A549 (cell line): Measurements from ENCODE around the gene FAM83G. TPM values are rescaled to one million over a fixed set of nuclear protein-coding genes. Genes with fewer than 3 reads are reported as not detected.

Experiments
- ATAC-seq, 2 experiments: fragments of 200-7000 bp in 1 of 2; fragments of >200 bp in 1 of 2; cut with Nextera tagmentation in 1 of 2; cut with Tn5 transposase in 1 of 2; 3 replicates each; pipeline versions ENCODE4 v1.8.0 to v1.9.1; 2018 to 2020; ENCODE audit warnings: mild to moderate bottlenecking in 1 of 2, moderate library complexity in 1 of 2
- CTCF ChIA-PET: fragments of 300-600 bp; sonication (Branson Sonifier 250); formaldehyde crosslinking; extraction: SDS; loops from one replicate; lab custom pipeline; 2021; ENCODE audit warnings: antibody characterized with exemption, inconsistent platforms; lab: Yijun Ruan, JAX
- POLR2A ChIA-PET: fragments of 350-600 bp; formaldehyde crosslinking; extraction: SDS; loops from one replicate; lab custom pipeline; 2021; ENCODE audit warnings: antibody characterized with exemption, inconsistent platforms; lab: Yijun Ruan, JAX
- DNase-seq, 2 experiments: peaks; one replicate each; pipeline versions ENCODE4 v3.0.0 to v3.0.0-alpha.2; 2011 to 2016; ENCODE audit warnings: low read depth in 1 of 2, low spot score in 1 of 2
- FAIRE-seq: peaks from 2 replicates; lab custom pipeline; 2011; peaks lifted over from hg19 to GRCh38; lab: Jason Lieb, UNC
- H3K27ac ChIP-seq, 2 experiments: fragments of >200 bp; sonication (Bioruptor Twin); formaldehyde crosslinking; 3 replicates each; pipeline ENCODE4 v1.5.1; 2016 to 2017
- H3K4me1 ChIP-seq: fragments of >200 bp; sonication (Bioruptor Twin); formaldehyde crosslinking; 3 replicates; pipeline ENCODE4 v1.6.1; 2016
- H3K4me2 ChIP-seq: fragments of >200 bp; sonication (Bioruptor Twin); formaldehyde crosslinking; 3 replicates; pipeline ENCODE4 v1.6.1; 2016
- H3K4me3 ChIP-seq: fragments of >200 bp; sonication (Bioruptor Twin); formaldehyde crosslinking; 3 replicates; pipeline ENCODE4 v1.5.1; 2016
- H3K9me3 ChIP-seq: fragments of >200 bp; sonication (Bioruptor Twin); formaldehyde crosslinking; 3 replicates; pipeline ENCODE4 v1.6.1; 2016
- CEBPB ChIP-seq, 2 experiments: fragments of >200 bp in 1 of 2; sonication (Bioruptor Twin) in 1 of 2; formaldehyde crosslinking in 1 of 2; IDR thresholded peaks; 2 replicates each; pipeline ENCODE4 v1.6.1; 2012 to 2016
- CHD2 ChIP-seq: fragments of 150-350 bp; IDR thresholded peaks from 2 replicates; pipeline ENCODE4 v1.6.1; 2014; ENCODE audit warnings: low read length; ENCODE audit not compliant: partially characterized antibody
- CTCF ChIP-seq: fragments of >200 bp; sonication (Bioruptor Twin); formaldehyde crosslinking; IDR thresholded peaks from 3 replicates; pipeline ENCODE4 v1.5.1; 2016
- EP300 ChIP-seq, 2 experiments: fragments of >200 bp; sonication (Bioruptor Twin); formaldehyde crosslinking; IDR thresholded peaks; 2 replicates in 1 of 2; 3 replicates in 1 of 2; pipeline ENCODE4 v1.6.1; 2016 to 2017
- FOSL2 ChIP-seq, 2 experiments: fragments of 450-650 bp in 1 of 2; fragments of >200 bp in 1 of 2; sonication (Bioruptor Twin) in 1 of 2; formaldehyde crosslinking; IDR thresholded peaks; 2 replicates each; pipeline versions ENCODE4 v1.5.0 to v1.6.1; 2016 to 2020; ENCODE audit warnings: mild to moderate bottlenecking in 1 of 2, moderate library complexity in 1 of 2
- FOXS1 ChIP-seq: fragments of 250-450 bp; sonication (Bioruptor Pico); IDR thresholded peaks from 2 replicates; pipeline ENCODE4 v1.5.0; 2020; ENCODE audit warnings: mild to moderate bottlenecking, moderate library complexity
- GATA3 ChIP-seq: IDR thresholded peaks from 2 replicates; pipeline ENCODE4 v1.6.1; 2012; ENCODE audit warnings: borderline replicate concordance
- HOXA7 ChIP-seq: fragments of 250-450 bp; sonication (Bioruptor Pico); IDR thresholded peaks from 2 replicates; pipeline ENCODE4 v1.5.0; 2020; ENCODE audit warnings: mild to moderate bottlenecking, moderate library complexity
- JUN ChIP-seq, 2 experiments: fragments of >200 bp; sonication (Bioruptor Twin); formaldehyde crosslinking; IDR thresholded peaks; 2 replicates in 1 of 2; 3 replicates in 1 of 2; pipeline ENCODE4 v1.6.1; 2016 to 2017
- KDM1A ChIP-seq: fragments of 200-600 bp; sonication (generic); IDR thresholded peaks from 2 replicates; pipeline ENCODE4 v1.6.1; 2016; ENCODE audit warnings: low read depth, mild to moderate bottlenecking
- MAFK ChIP-seq: fragments of 450-650 bp; IDR thresholded peaks from 2 replicates; pipeline ENCODE4 v1.6.1; 2014; ENCODE audit not compliant: partially characterized antibody
- MAX ChIP-seq: IDR thresholded peaks from 2 replicates; pipeline ENCODE4 v1.6.1; 2012
- PBX3 ChIP-seq: IDR thresholded peaks from 2 replicates; pipeline ENCODE4 v1.6.1; 2012
- POLR2A ChIP-seq: IDR thresholded peaks from 2 replicates; pipeline ENCODE4 v1.6.1; 2012; ENCODE audit warnings: mild to moderate bottlenecking, low read length
- SREBF2 ChIP-seq: fragments of 450-650 bp; IDR thresholded peaks from 2 replicates; pipeline ENCODE4 v1.6.1; 2014; ENCODE audit warnings: mild to moderate bottlenecking, moderate library complexity
- TP53 ChIP-seq: fragments of 250-450 bp; sonication (Bioruptor Pico); IDR thresholded peaks from 2 replicates; pipeline ENCODE4 v1.5.0; 2021; ENCODE audit warnings: mild to moderate bottlenecking, moderate library complexity
- ZFP36 ChIP-seq: fragments of 450-650 bp; IDR thresholded peaks from 2 replicates; pipeline ENCODE4 v1.6.1; 2014; ENCODE audit warnings: borderline replicate concordance; ENCODE audit not compliant: partially characterized antibody
- WGBS: methylation state at CpG from one replicate; pipeline ENCODE4 v1.1.6; 2017; ENCODE audit errors: missing lambda C conversion rate; 5-methylcytosine and 5-hydroxymethylcytosine counted together
- polyA plus RNA-seq, 4 experiments: library from polyadenylated mRNA; depleted of rRNA in 3 of 4; stranded (reverse); fragments of >200 nt; fragmentation: RNase III in 1 of 4; extraction: RNeasy Plus Mini Kit Qiagen cat#74134 plus additional on column Dnase treatment in 1 of 4; gene quantifications; 2 replicates in 3 of 4; 3 replicates in 1 of 4; pipeline ENCODE4 v1.2.3, GENCODE V29; 2011 to 2017
- TF ChIP-seq, protein P1 (sequence below): fragments of 200-600 bp; sonication (generic); IDR thresholded peaks from 2 replicates; pipeline ENCODE4 v1.6.1; 2016; ENCODE audit warnings: antibody characterized with exemption, mild to moderate bottlenecking, moderate library complexity

Gene FAM83G
- polyA plus RNA-seq, 2 of the 4 experiments (the other 2 are of a cell fraction): 11.0 to 22.0 TPM

DNA sequence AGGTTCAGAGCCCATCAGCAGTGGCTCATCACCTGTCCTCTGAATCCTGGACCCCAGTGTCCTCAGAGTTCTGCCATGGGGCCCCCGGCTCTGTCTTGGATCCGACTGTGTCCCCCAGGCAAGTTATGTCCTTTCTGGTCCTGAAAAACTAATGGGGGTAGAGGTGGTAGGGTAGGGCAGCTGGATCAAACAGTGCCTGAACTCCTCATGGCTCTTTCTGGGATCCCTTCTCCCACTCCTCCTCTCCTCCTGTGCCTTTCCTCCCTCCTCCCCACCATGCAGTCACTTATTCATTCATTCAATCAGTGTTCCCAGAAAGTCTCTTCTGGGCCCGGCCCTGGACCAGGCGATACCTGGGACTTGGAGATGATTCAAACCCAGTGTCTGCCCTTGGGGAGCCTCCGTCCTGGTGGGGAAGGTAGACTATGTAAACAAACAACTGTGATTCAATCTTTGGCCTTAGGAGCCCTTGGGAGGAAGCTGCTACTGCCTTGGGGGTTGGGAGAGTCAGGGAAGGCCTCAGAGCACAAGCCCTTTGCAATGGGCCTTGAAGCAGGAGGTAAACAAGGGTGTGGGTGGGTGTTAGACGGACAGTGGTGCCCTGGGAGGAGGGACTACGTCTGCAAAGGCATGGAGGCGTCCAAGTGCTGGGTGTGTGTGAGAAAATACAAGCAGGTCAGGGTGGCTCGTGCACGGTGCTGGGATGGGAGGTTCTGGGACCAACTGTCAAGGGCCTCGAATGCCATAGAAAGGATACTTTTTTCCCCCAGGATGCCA is 6.4 kb upstream of the FAM83G start:
- H3K4me3 ChIP-seq: no peak overlapping the region
- H3K4me1 ChIP-seq: peaks cover 30% of the 10 kb centered on the region
- POLR2A ChIA-PET: no interaction called here
- peak; percentile 65 to 85 for DNase-seq
- H3K27ac ChIP-seq: peak overlapping the region; percentile 75 to 85
- peak; percentile 90 for FAIRE-seq
- no peak for TF ChIP-seq CTCF
- TF ChIP-seq KDM1A: no peak
- TF ChIP-seq CEBPB (IDR thresholded peaks at IDR 0.05): no peak
- TF ChIP-seq FOSL2 (IDR thresholded peaks at IDR 0.05): no peak
- TF ChIP-seq FOSL2 (CRISPR knock-in tag; IDR thresholded peaks at IDR 0.05): peak; percentile 75; the same call in 1 of the 2 replicates
- TF ChIP-seq EP300 (IDR thresholded peaks at IDR 0.05): peak in 1 of 2 experiments; percentile 54; a peak in 1 of 5 replicates
- peak; percentile 35; the same call in 1 of the 2 replicates for TF ChIP-seq GATA3
- TF ChIP-seq HOXA7 (CRISPR knock-in tag): no peak
- no peak for TF ChIP-seq SREBF2
- TF ChIP-seq ZFP36: no peak
- TF ChIP-seq MAFK: no peak
- TF ChIP-seq MAX: peak; percentile 51; the same call in 1 of the 2 replicates
- TF ChIP-seq JUN (IDR thresholded peaks at IDR 0.05): peak; percentile 63 to 64; a peak in 2 of 5 replicates
- no peak for TF ChIP-seq CHD2
- TF ChIP-seq FOXS1 (CRISPR knock-in tag): no peak
- TF ChIP-seq PBX3: no peak
- no peak for TF ChIP-seq POLR2A
- TF ChIP-seq TP53: no peak
- 28% methylated on average over 11 of the region's 11 CpGs for WGBS
- ATAC-seq: peak; percentile 73 to 82
- H3K4me2 ChIP-seq: peak overlapping the region; percentile 45
- peaks cover 8% of the 10 kb centered on the region; the same call in 2 of the 3 replicates for H3K9me3 ChIP-seq
- CTCF ChIA-PET: interaction anchor here (13.6 kb wide), 1 partner anchor 49 kb away, joined by 110 read pairs; no protein-coding TSS in a partner anchor

- ATAC-seq: no peak
- CTCF ChIA-PET: interaction anchor here (13.6 kb wide), 1 partner anchor 48 kb away, joined by 110 read pairs; no protein-coding TSS in a partner anchor
Observed at GRCh38 chr17:19009970-19010369, 5.4 kb upstream of the FAM83G start.

More at GRCh38 chr17:19009970-19010369, 5.4 kb upstream of the FAM83G start:
- DNase-seq (no peak), FAIRE-seq (no peak)
- WGBS: 91% methylated on average over 12 of the region's 12 CpGs
- peaks cover 30% of the 10 kb centered on the region for H3K4me1 ChIP-seq
- H3K4me2 ChIP-seq: no peak overlapping the region; the same call in 2 of the 3 replicates
- peaks cover 8% of the 10 kb centered on the region; the same call in 2 of the 3 replicates for H3K9me3 ChIP-seq
- TF ChIP-seq, protein P1, sequence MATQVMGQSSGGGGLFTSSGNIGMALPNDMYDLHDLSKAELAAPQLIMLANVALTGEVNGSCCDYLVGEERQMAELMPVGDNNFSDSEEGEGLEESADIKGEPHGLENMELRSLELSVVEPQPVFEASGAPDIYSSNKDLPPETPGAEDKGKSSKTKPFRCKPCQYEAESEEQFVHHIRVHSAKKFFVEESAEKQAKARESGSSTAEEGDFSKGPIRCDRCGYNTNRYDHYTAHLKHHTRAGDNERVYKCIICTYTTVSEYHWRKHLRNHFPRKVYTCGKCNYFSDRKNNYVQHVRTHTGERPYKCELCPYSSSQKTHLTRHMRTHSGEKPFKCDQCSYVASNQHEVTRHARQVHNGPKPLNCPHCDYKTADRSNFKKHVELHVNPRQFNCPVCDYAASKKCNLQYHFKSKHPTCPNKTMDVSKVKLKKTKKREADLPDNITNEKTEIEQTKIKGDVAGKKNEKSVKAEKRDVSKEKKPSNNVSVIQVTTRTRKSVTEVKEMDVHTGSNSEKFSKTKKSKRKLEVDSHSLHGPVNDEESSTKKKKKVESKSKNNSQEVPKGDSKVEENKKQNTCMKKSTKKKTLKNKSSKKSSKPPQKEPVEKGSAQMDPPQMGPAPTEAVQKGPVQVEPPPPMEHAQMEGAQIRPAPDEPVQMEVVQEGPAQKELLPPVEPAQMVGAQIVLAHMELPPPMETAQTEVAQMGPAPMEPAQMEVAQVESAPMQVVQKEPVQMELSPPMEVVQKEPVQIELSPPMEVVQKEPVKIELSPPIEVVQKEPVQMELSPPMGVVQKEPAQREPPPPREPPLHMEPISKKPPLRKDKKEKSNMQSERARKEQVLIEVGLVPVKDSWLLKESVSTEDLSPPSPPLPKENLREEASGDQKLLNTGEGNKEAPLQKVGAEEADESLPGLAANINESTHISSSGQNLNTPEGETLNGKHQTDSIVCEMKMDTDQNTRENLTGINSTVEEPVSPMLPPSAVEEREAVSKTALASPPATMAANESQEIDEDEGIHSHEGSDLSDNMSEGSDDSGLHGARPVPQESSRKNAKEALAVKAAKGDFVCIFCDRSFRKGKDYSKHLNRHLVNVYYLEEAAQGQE: no peak
- POLR2A ChIA-PET: no interaction called here
- peak overlapping the region; percentile 75 to 85 for H3K27ac ChIP-seq
- no peak overlapping the region for H3K4me3 ChIP-seq
